ENCODE data around the gene HPD. TPM values are rescaled to one million over a fixed set of nuclear protein-coding genes. Genes with fewer than 3 reads are reported as not detected.

The HPD gene
- total RNA-seq, 4 donors from 2014 or later = 0.63 to 1.1 TPM; not detected in 2

DNA sequence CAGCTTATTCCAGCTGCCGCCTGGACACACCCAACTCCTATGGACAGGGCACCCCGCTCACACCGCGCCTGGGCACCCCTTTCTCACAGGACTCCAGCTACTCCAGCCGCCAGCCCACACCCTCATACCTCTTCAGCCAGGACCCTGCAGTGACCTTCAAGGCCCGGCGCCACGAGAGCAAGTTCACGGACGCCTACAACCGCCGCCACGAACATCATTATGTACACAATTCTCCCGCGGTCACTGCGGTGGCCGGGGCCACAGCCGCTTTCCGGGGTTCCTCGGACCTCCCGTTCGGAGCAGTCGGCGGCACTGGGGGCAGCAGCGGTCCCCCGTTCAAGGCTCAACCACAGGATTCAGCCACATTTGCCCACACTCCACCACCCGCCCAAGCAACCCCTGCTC is 48.9 kb downstream of the HPD start:
- no peak overlapping the region for H3K27ac ChIP-seq
- H3K4me1 ChIP-seq = peaks cover 0 to 75% (median 52%) of the 10 kb centered on the region in 4 donors
- H3K27me3 ChIP-seq = no peaks in the 10 kb centered on the region
- no peaks in the 10 kb centered on the region for H3K9me3 ChIP-seq
- no peak for DNase-seq (ENCODE audit: low spot score in 2 of 2)
- no peak overlapping the region for H3K4me3 ChIP-seq
- no peak for TF ChIP-seq EP300 (IDR thresholded peaks at IDR 0.05)
- TF ChIP-seq CTCF (IDR thresholded peaks at IDR 0.05) = no peak
- 88 to 89% methylated on average over 27 of the region's 27 CpGs for WGBS, 2 donors
- H3K36me3 ChIP-seq = peaks cover 0 to 56% (median 25%) of the 10 kb centered on the region in 3 donors

DNA sequence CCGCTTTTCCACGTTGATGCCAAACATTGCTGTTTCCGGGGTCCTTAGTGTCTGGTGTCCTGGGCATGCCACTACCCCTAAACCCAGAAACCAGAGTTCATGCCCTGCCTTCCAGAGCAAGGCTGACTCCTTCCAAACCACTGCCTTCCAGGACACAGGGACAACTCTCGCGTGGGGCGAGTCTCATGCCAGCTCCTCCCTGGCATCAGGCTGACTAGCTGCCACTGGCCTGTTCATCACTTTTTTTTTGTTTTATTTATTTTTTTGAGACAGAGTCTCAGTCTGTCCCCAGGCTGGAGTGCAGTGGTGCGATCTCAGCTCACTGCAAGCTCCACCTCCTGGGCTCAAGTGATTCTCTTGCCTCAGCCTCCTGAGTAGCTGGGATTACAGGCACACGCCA is 50.0 kb downstream of the HPD start:
- WGBS, 2 donors = 87 to 92% methylated on average over 8 of the region's 8 CpGs
- H3K36me3 ChIP-seq = peaks cover 0 to 45% (median 21%) of the 10 kb centered on the region in 3 donors

DNA sequence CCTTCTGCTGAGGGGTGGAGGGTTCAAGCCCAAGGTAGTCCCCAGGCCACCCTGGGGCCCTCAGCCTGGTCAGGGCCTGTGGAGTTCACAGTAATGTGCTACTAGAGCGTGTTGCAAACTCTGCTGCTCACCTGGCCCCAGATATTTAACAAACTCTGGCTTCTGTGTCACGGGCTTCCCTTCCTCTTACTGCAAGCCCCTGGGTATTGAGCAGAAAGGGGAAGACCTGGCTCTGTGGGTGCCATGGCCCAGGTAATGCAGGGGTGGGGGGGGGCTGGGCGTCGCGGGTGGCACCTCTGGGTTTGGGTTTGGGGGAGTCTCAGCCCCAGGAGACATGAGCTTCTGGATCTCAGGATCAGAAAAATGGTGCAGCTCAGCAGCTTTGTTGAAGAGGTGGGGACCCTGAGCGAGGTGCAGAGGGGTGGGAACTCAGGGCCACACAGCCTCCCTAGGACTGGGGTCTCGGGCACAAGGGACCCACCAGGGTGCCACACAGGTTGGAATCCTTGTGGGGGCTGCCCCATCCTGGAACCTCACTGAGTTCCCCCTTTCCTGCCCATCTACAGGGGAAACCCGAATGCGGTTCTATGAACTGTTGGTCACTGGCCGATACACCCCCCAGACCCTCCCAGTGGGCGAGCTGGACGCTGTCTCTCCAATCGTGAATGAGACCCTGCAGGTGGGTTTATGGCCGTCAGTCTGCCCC is 50.9 kb downstream of the HPD start:
- no peak for DNase-seq (ENCODE audit: low spot score in 2 of 2)
- Histone ChIP-seq H3K27me3 (no peaks in the 10 kb centered on the region), H3K36me3 (peaks cover 0 to 38% (median 21%) of the 10 kb centered on the region in 3 donors), H3K27ac (peak overlapping the region in 1 of 4 donors; percentile 8), H3K4me3 (no peak overlapping the region), H3K9me3 (no peaks in the 10 kb centered on the region), H3K4me1 (peaks cover 0 to 62% (median 44%) of the 10 kb centered on the region in 4 donors)
- TF ChIP-seq CTCF (IDR thresholded peaks at IDR 0.05) (no peak), POLR2A (IDR thresholded peaks at IDR 0.05) (no peak), EP300 (IDR thresholded peaks at IDR 0.05) (no peak)
- 75 to 82% methylated on average over 13 to 14 of the region's 14 CpGs for WGBS, 2 donors

More for the DNA sequence above, 50.0 kb downstream of the HPD start:
- H3K4me1 ChIP-seq = peaks cover 0 to 70% (median 51%) of the 10 kb centered on the region in 4 donors
- H3K9me3 ChIP-seq = no peaks in the 10 kb centered on the region
- DNase-seq (ENCODE audit: low spot score in 2 of 2) = no peak
- no peak overlapping the region for H3K4me3 ChIP-seq
- TF ChIP-seq EP300 (IDR thresholded peaks at IDR 0.05) (no peak), POLR2A (IDR thresholded peaks at IDR 0.05) (no peak), CTCF (IDR thresholded peaks at IDR 0.05) (no peak)
- H3K27me3 ChIP-seq = no peaks in the 10 kb centered on the region
- no peak overlapping the region for H3K27ac ChIP-seq

DNA sequence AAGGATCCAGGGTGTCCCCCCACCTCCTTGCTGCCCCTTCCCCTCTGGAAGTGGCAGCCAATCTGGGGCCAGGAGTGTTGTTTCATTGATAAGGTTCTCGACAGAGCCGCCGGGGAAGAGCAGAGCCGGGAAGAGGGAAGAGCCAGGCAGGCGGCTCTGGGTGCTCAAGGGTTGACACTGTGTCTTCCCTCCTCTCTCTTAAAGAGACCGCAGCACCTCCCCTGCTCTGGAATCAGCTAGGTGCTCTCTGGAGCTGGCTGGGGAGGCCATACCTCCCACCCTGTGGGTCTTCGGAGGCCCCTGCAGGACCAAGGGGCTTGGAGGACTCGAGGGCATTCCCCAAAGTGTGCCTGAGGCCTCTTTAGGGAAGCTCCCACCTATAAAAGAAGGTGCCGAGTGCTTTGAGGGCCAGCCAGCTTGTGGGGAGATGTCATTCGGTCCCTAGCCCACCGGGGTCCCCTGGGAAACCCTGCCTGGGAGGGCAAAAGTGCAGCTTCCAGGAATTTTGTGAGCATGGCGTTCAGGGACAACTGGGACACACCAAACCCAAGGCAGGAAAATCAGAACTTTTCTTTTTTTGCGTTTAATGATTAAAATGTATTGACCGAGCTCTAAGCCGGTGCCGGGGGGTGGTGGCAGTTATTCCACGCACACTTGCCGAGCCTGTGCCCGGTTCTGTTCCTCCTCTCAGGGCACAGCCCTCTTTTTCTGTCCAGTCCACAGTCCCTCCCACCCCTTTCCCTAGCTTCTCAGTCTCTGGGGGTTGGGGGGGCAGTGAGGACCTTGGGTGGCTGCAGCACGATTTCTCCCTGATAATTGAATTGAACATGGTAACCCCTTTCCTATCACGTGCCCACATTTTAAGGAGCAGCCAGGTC is 51.9 kb downstream of the HPD start:
- peak overlapping the region; percentile 12 to 80 (median 62) for H3K4me3 ChIP-seq
- H3K27ac ChIP-seq = peak overlapping the region; percentile 87 to 100 (median 97)
- peaks cover 0 to 38% (median 21%) of the 10 kb centered on the region in 3 donors for H3K36me3 ChIP-seq
- peaks cover 0 to 52% (median 35%) of the 10 kb centered on the region in 4 donors for H3K4me1 ChIP-seq
- 14 to 30% methylated on average over 20 to 21 of the region's 21 CpGs for WGBS, 2 donors
- no peak for DNase-seq (ENCODE audit: low spot score in 2 of 2)
- no peaks in the 10 kb centered on the region for H3K27me3 ChIP-seq
- no peaks in the 10 kb centered on the region for H3K9me3 ChIP-seq
- TF ChIP-seq CTCF (IDR thresholded peaks at IDR 0.05) (no peak), EP300 (IDR thresholded peaks at IDR 0.05) (no peak), POLR2A (IDR thresholded peaks at IDR 0.05) (no peak)
